HG03354 (cell line): ENCODE measurements around the gene QRSL1.
"Not testable (repeated sequence)": the region's sequence is repeated elsewhere in the genome, so short reads cannot be mapped to it uniquely, and the experiment has no call there.

ENCODE experiments used
- ATAC-seq: cut with Tn5 transposase; IDR thresholded peaks from one replicate; pipeline ENCODE4 v1.9.1; 2021; ENCODE audit warnings: mild to moderate bottlenecking; ENCODE audit not compliant: unreplicated experiment, poor library complexity, severe bottlenecking

QRSL1 gene

DNA sequence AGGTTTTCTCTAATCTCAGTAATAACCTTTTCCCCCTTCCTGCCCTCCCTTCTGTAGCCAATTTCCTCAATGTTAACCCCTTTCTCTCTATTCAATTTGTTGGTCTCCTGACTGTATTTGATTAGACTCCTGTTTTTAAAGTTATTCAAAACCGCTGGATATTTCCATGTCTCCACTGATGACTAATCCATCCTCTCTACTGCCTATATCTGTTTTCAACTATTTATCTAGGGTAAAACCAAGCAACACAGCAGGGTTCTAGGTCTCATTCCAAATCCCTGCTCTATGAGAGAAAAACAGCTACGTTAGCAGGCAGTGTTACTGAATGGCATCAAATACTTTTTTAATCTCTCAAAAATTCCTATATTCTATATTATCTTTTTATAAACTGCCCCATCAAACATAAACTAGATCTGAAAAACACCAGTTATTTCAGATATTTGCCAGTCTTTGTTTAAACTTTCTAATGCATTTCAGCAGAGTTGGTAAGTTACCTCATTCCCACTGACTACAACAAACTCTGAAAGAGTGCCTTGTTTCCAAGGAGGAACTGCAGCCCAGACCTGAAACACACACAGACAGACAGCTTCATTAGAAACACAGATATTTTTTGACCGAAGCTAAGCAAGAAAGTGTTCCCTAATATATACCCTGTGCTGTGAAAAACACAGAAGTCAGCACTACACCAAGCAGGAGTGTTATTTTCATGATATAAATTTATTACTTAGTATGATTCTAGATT lies 8.3 kb upstream of the QRSL1 start:
- ATAC-seq, result no peak

DNA sequence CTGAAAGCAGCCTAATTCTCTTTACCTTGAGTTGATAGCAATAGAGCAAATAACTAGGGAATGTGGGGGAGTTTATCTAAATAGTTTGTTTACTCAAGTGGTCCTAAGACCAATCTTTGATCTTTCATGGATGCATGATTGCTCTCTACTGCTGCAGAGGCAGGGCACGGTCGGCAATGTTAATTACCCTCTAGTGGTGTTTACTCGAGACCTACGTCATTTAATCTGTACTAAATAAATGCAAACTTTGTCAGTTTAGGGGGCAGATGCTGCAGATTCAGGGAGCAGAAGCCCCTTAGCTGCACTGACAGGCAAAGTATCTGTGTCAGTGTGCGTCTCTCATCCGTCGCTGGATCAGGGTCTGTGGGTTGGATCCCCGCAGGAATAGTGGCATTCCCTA lies 7.0 kb upstream of the QRSL1 start:
- ATAC-seq, result no peak

DNA sequence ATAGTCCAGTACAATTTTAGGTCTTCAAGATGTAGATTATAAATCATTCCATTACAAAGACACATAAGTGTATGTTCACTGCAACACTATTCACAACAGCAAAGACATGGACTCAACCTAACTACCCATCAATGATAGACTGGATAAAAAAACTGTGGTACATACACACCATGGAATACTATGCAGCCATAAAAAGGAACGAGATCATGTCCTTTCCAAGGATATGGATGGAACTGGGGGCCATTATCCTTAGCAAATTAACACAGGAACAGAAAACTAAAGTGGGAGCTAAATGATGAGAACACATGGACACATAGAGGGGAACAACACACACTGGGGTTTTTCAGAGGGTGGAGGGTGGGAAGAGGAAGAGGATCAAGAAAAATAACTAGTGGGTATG lies 6.3 kb upstream of the QRSL1 start:
- ATAC-seq, result no peak

DNA sequence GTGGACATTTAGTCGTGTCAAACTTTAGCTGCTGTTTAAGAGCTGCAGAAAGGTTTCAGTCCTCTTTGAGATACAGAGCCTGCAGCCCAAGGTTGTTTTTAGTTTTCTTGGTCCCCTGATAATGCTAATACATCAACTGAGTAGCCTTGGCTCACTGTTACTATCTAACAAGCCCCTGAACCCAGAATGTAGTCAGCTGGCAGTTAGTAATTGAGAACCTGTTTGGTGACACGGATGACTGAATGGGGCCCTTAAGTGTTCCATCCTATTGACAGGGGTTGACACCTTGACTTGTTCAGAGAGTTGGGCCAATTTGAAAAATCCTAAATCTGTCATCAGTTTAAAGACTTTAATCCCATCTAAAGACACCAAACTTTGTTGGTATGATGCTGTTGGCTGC lies 2.9 kb upstream of the QRSL1 start:
- peak; percentile 43 for ATAC-seq

DNA sequence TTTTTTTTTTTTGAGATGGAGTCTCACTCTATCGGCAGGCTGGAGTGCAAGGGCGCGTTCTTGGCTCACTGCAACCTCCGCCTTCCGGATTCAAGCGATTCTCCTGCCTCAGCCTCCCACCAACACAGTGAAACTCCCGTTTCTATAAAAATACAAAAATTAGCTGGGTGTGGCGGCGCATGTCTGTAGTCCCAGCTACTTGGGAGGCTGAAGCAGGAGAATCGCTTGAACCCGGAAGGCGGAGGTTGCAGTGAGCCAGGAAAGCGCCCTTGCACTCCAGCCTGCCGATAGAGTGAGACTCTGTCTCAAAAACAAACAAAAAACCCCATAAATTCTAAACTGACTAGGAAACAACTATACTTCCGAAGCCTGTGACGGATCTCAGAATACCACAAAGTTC lies 1.6 kb upstream of the QRSL1 start:
- not testable (repeated sequence) for ATAC-seq

DNA sequence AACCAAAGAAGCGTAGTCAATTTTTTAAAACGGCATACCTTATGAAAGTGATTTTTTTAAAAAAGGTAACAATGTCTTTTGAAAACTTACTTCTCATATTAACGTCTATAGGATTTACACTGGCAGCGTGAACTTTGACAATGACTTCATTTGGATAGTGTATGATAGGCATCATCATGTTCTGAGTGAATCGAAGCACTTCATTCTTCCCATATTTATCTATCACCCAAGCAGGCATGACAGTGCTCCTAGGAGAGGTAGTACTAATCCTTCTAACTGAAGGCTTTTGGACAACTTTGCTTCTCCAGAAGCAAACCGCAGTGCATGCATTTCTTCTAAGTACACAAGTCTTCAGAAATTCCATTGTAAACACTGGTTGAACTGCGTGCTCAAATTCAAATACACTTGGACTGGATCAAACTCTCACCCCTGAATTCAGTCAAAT lies 698 bp upstream of the QRSL1 start:
- peak; percentile 0 for ATAC-seq

DNA sequence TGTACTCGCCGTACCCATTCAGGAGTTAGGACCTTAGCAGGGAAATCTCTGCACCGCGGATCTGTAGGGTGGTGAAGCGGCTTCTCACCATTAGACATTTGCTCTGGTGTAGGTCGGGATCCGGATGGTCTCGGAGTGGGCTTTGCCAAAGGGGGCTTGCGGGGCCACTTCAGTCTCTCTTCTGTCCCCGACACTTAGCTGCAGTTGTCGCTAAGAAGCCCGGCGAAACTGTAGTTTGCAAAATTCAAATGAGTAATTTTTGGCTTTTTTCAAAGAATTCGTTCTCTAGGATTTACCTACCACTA lies 433 bp downstream of the QRSL1 start:
- no peak for ATAC-seq

DNA sequence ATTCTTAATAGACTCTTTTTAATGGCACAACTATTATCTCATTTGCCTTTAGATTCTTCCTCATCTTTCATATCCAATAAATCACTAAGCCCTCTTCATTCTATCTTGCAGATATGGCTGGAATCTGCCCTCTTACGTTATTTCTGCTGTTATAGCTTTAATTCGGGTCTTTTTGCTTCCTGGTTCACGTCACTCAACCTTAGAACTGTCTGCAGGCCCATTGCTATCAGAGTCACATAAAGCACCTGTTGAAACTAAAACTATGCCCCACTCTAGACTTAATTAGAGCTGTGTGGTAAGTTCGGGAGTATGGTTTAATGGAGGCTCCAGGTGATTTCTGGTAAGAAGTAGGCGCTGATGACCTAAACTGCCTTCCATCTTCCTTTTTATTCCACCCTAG lies 988 bp downstream of the QRSL1 start:
- no peak for ATAC-seq

DNA sequence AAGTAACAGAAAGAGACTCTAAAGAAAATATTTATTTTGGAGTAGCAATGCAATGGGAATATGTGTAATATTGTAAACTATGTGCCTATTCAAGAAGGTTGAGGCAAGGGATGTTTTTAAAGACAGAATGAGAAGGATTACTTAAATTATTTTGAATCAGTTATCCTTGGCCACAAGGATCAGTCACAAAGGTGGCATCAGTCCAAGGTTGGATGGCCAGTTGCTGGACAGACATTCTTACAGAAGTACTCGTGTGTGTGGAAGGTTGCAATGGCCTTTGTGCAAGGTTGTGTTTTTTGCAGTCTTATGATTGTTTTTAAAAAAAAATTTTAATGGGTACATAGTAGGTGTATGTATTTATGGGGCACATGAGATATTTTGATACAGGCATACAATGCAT lies 2.0 kb downstream of the QRSL1 start:
- no peak for ATAC-seq

DNA sequence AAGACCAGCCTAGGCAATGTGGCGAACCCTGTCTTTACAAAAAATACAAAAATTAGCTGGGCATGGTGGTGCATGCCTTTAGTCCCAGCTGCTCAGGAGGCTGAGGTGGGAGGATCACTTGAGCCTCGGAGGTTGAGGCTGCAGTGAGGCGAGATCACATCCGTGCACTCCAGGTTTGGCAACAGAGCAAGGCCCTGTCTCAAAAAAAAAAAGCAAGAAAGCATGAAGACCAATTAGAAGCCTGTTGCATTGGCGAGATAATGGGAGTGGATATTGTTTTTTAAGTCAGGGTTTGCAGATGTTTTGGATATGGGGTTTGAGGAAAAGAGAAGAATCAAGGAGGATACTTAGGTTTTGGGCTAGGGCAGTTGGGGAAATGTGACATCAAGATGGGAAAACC lies 5.2 kb downstream of the QRSL1 start:
- no peak for ATAC-seq

DNA sequence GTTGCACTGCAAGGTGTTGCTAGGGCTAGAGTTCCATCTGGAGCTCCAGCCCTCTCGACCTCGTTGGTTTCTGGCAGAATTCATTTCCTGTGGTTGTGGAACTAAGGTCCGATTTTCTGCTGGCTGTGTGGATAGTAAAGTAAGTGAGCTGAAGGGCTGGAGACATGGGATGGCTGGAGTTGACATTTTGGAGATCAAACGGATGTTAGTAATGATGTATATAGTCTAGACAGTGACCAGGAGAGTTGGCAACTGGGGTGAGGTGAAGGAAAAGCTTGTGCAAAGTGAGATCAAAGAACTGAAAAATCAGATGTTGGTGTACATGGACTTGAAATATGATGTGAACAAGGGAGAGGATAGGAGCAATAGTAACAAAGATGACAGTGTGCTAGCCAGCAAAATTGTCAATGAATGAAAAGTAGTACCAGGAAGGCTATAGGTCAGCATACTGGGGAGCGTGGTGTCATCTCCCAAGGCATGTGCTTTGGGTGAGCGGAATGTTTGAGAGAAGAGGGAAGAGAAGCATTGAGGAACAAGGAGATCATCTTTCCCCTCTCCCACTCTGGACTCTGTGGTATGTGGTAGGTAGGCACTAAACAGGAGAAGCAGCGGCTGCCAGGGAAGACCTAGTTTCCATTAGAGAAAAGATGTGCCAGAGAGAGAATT lies 7.8 kb downstream of the QRSL1 start:
- peak; percentile 47 for ATAC-seq

DNA sequence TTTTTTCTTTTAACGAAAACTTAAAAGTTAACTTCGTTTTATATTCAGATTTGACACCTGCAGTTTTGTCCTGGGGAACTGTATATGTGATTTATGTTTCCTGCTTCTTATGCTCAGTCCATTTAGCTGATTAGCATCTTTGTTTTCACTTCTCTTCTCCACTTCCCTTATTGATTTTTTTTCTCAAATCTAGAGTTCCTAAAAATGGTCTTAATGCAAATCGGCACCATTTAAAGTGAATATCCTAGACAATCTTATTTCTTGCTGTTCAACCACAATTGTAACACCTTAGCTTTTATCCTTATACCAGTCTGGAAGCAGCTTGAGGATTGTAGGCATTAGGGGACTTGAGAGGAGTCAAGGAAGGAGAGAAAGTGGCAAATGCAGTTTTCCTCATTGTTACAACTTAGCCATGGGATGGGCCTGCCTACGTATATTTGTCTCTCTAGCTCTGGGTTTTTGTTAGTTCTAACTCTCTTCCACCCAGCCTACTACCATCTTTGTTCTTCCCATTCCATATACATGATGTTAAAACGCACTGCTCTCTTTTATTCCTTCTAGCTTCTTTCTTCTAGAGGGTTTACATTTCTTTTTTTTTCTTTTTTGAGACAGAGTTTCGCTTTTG lies 8.5 kb downstream of the QRSL1 start:
- ATAC-seq, result peak; percentile 75

DNA sequence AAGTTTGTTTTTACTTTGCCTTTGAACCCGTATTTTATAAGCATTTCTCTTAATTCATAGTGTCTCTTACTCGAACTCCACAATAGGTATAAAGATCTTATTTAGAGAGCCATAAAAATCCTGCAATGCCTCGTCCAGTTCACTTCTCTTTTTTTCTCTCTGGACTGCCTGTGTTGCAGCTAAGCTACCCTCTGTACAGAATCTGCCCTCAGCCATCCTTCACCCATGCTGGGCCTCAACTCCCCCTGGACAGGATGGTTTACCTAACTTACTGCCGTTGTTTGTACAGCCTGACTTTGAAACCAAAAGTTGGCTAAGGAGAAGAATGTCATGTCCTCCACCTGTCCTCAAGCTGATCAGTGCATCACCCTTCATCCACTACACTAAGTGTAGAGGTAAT lies 10.4 kb downstream of the QRSL1 start:
- ATAC-seq, result no peak

DNA sequence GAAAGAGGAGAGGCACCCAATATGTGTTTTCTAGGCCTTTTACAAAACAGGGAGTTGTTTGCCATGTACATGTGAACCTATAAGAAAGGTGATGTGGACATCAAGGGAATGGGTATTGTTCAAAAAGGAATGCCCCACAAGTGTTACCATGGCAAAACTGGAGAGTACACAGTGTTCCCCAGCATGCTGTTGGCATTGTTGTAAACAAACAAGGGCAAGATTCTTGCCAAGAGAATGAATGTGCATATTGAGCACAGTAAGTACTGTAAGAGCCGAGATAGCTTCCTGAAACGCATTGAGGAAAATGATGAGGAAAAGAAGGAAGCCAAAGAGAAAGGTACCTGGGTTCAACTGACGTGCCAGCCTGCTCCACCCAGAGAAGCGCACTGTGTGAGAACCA lies 13.1 kb downstream of the QRSL1 start:
- no peak for ATAC-seq

DNA sequence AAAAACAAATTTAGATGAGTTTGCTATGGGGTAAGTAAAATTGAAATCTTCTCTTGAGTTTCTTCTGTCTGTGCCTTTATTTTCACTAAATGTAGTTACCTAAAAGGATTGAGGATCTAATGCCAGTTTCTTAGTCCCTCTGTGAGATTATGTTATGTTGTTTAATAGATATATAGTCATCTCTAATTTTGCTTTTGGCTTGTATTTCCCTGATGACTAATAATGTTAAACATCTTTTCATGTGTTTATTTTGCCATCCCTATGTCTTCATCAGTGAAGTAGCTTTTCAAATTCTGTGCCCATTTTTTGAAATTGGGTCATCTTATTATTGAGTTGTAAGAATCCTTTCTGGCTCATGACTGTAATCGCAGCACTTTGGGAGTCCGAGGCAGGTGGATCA lies 13.7 kb downstream of the QRSL1 start:
- no peak for ATAC-seq

DNA sequence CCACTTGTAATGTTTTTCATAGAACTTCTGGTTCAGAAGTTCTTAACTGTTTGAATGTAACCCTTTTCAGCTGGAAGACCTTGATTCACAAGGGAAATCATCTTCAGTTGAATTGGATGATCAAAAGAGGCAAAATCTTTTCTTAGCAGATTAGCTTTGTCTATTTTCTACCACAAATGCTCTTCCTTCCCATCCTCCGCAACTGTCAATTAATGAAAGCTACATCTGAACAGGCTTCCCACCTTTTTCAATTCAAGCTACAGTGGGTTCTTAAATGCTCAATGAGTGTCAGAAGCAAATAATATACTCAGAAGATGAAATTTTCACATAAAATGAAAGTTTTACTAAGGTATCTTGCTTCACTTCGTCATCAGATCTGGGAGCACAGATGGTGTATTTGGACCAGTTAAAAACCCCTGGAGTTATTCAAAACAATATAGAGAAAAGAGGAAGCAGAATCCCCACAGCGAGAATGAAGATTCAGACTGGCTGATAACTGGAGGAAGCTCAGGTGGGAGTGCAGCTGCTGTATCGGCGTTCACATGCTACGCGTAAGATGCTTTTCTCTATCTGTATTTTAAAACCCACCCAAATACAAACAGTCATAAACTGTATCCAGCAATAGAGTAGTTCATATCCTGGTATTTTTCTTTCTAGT lies 19.4 kb downstream of the QRSL1 start:
- peak; percentile 83 for ATAC-seq

DNA sequence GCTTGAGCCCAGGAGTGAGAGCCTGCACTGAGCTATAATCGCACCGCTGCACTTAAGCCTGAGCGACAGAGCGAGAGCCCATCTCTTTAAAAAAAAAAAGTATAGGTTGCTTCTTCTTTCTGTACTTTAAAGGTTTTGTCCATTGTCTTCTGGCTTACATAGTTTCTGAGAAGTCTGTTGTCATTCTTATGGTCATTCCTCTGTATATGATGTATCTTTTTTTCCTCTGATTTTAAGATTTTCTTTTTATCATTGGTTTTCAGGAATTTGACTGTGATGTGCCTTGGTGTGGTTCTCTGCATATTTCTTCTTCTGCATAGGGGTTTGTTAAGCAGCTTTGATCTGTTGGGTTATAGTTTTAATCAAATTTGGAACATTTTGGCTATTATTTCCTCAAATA lies 29.1 kb downstream of the QRSL1 start:
- no peak for ATAC-seq

DNA sequence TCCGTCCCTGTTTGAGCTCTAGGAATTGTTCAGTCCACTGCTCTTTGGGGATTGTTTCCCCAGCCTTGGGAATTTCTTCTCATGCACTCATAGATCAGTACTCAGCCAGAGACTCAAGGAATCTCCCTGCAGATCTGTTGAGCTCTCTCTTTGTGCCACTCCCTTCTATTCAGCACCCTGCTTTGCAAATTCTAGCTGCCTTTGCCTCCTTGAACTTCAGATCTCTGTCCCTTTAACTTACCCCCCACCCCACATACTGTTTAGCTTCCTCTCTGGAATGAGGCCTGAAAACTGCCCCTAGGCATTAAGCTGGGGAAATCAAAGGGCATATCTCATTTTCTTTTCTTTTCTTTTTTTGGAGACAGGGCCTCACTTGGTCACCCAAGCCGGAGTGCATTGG lies 30.5 kb downstream of the QRSL1 start:
- no peak for ATAC-seq

DNA sequence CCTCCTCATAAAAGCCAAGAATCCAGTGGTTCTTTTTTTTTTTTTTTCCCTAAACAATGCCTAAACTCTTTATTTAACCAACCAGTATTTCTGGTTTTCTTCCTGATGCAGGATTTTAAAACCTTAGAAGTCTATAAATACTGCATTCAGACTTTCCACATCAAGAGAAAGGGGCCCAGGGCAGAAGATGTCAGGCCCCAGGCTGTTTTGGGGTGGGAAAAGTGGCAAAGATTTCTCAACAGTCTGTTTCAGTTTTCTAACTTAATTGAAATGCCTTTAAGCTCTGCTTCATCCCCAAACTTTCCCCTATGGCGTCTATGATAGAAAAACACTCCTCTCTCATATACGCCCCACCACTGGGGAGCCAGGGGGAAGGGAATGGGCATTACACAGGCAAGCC lies 33.1 kb downstream of the QRSL1 start:
- ATAC-seq, result no peak

DNA sequence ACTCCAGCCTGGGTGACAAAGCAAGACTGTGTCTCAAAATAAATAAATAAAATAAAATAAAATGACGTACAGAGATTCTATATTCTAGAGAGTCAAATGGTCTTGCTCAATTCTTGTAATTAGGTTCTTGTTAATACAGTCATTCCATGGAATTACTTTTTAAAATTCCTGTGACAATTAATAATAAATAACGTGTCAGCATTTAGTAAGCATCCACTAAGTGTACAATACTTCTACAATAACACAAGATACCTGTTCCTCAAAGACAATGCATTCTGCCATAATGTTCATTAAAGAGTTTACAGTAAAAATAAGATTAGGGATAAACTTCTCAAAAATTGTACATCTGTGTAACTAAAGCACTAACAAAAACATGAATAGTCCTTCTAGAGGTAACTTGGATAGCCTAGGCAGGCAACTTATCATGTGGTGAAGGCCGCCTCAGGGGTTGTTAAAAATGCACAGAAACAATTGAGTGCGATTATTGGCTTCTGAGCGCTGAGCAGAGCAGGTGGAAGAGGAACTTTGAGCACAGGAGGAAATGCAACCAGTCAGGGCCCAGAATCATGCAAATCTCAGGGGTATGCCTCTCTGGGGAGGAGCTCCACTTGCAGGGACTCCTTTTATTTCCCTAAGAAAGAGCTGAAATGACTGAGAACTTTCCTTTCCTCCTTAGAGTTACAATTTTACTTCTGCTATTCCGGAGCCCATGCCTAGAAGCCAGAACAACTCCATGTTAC lies 37.1 kb downstream of the QRSL1 start:
- peak; percentile 99 for ATAC-seq
